OCI-LY3 (cell line): ENCODE measurements around the gene CASP9.
"Not testable (repeated sequence)": the region's sequence is repeated elsewhere in the genome, so short reads cannot be mapped to it uniquely, and the experiment has no call there.

Experiments used
- H2AFZ ChIP-seq: fragments of 200-600, 300-600 bp; shearing (Covaris generic); 2 replicates; pipeline ENCODE4 v1.6.0; 2014; ENCODE audit warnings: antibody characterized with exemption, low read depth, low read length
- H3K27ac ChIP-seq: fragments of 200-600, 300-600 bp; sonication (generic); 2 replicates; pipeline ENCODE4 v1.5.1; 2014; ENCODE audit warnings: mild to moderate bottlenecking, low read length, moderate library complexity, mixed read lengths
- H3K27me3 ChIP-seq: fragments of 200-600, 300-600 bp; sonication (generic); 2 replicates; pipeline ENCODE4 v1.6.1; 2014; ENCODE audit warnings: low read depth, low read length, mixed read lengths
- H3K36me3 ChIP-seq: fragments of 200-600, 300-600 bp; sonication (generic); replicated peaks from 2 replicates; pipeline ENCODE3; 2014; ENCODE audit warnings: low read depth, low read length, mixed read lengths
- H3K4me1 ChIP-seq: fragments of 300-600, 200-600 bp; sonication (generic); 2 replicates; pipeline ENCODE4 v1.6.1; 2014; ENCODE audit warnings: low read length, mixed read lengths
- H3K4me2 ChIP-seq: fragments of 200-600, 300-600 bp; sonication (generic); 2 replicates; pipeline ENCODE4 v1.6.1; 2014; ENCODE audit warnings: low read length, mixed read lengths
- H3K4me3 ChIP-seq: fragments of 300-600, 200-600 bp; sonication (generic); 2 replicates; pipeline ENCODE4 v1.5.1; 2014; ENCODE audit warnings: antibody characterized with exemption, mild to moderate bottlenecking, low read length, moderate library complexity
- H3K79me2 ChIP-seq: fragments of 300-600, 200-600 bp; shearing (Covaris generic); 2 replicates; pipeline ENCODE4 v1.6.1; 2014; ENCODE audit warnings: mild to moderate bottlenecking, low read length, mixed read lengths
- H3K9ac ChIP-seq: fragments of 300-600, 200-600 bp; shearing (Covaris generic); 2 replicates; pipeline ENCODE4 v1.6.0; 2014; ENCODE audit warnings: mild to moderate bottlenecking, low read length, moderate library complexity
- H3K9me3 ChIP-seq: fragments of 200-600, 300-600 bp; shearing (Covaris generic); 2 replicates; pipeline ENCODE4 v1.6.1; 2014; ENCODE audit warnings: low read length, mixed read lengths; ENCODE audit not compliant: insufficient read depth
- H4K20me1 ChIP-seq: fragments of 200-600, 300-600 bp; sonication (generic); 2 replicates; pipeline ENCODE4 v1.6.1; 2016; ENCODE audit warnings: low read length, mixed read lengths; ENCODE audit not compliant: insufficient read depth
- CTCF ChIP-seq: fragments of 200-600, 300-600 bp; sonication (generic); IDR thresholded peaks from 2 replicates; pipeline ENCODE4 v1.5.1; 2014; ENCODE audit warnings: antibody characterized with exemption, low read length, low read depth
- EZH2phosphoT487 ChIP-seq: fragments of 200-600 bp; shearing (Covaris generic); IDR thresholded peaks from 2 replicates; pipeline ENCODE4 v1.6.1; 2018; ENCODE audit warnings: antibody characterized with exemption, mixed run types, low read depth

The CASP9 gene

GRCh38 chr1:15493869-15494390 lies 30.1 kb downstream of the CASP9 start:
- no peaks in the 10 kb centered on the region for H3K9me3 ChIP-seq
- TF ChIP-seq EZH2phosphoT487 = no peak
- TF ChIP-seq CTCF = no peak
- no peak overlapping the region for H3K4me2 ChIP-seq
- H3K79me2 ChIP-seq = no peaks in the 10 kb centered on the region
- H3K9ac ChIP-seq = no peak overlapping the region
- peaks cover 5% of the 10 kb centered on the region for H3K36me3 ChIP-seq
- H3K4me3 ChIP-seq = no peak overlapping the region
- H4K20me1 ChIP-seq = no peaks in the 10 kb centered on the region
- no peak overlapping the region for H3K27ac ChIP-seq
- no peaks in the 10 kb centered on the region for H3K27me3 ChIP-seq
- H2AFZ ChIP-seq = no peak overlapping the region
- peaks cover 44% of the 10 kb centered on the region for H3K4me1 ChIP-seq

GRCh38 chr1:15492596-15492995 lies 31.4 kb downstream of the CASP9 start:
- Histone ChIP-seq H4K20me1 (no peaks in the 10 kb centered on the region), H2AFZ (no peak overlapping the region), H3K79me2 (no peaks in the 10 kb centered on the region), H3K27ac (no peak overlapping the region), H3K4me2 (no peak overlapping the region), H3K27me3 (no peaks in the 10 kb centered on the region), H3K36me3 (peaks cover 5% of the 10 kb centered on the region), H3K4me1 (peaks cover 51% of the 10 kb centered on the region), H3K9ac (no peak overlapping the region), H3K9me3 (no peaks in the 10 kb centered on the region), H3K4me3 (no peak overlapping the region)
- no peak for TF ChIP-seq EZH2phosphoT487
- no peak for TF ChIP-seq CTCF

- peaks cover 51% of the 10 kb centered on the region for H3K4me1 ChIP-seq
- not testable (repeated sequence) for H3K79me2 ChIP-seq, H3K9me3 ChIP-seq, H3K36me3 ChIP-seq, H3K4me3 ChIP-seq, H4K20me1 ChIP-seq, H2AFZ ChIP-seq, H3K27me3 ChIP-seq, H3K9ac ChIP-seq, H3K4me2 ChIP-seq, H3K27ac ChIP-seq
Observed at GRCh38 chr1:15491010-15491409, 33.0 kb downstream of the CASP9 start.

- TF ChIP-seq EZH2phosphoT487 = no peak
- no peak for TF ChIP-seq CTCF
- H2AFZ ChIP-seq = no peak overlapping the region
Observed at GRCh38 chr1:15489052-15489736, 34.8 kb downstream of the CASP9 start.

More at GRCh38 chr1:15489052-15489736, 34.8 kb downstream of the CASP9 start:
- H3K27me3 ChIP-seq = no peaks in the 10 kb centered on the region
- peak overlapping the region; percentile 14; the same call in 1 of the 2 replicates for H3K4me3 ChIP-seq
- H3K4me2 ChIP-seq = peak overlapping the region; percentile 44
- H4K20me1 ChIP-seq = no peaks in the 10 kb centered on the region
- peak overlapping the region; percentile 37 for H3K27ac ChIP-seq
- H3K9me3 ChIP-seq = no peaks in the 10 kb centered on the region
- H3K4me1 ChIP-seq = peaks cover 54% of the 10 kb centered on the region
- H3K36me3 ChIP-seq = no peaks in the 10 kb centered on the region
- no peaks in the 10 kb centered on the region for H3K79me2 ChIP-seq
- no peak overlapping the region for H3K9ac ChIP-seq
